Small intestine (tissue), 7 donors: ENCODE results near the gene CCL22. TPM values are rescaled to one million over a fixed set of nuclear protein-coding genes. Genes with fewer than 3 reads are reported as not detected.
A peak's percentile ranks its signal among the peaks of the same experiment; 100 is the strongest.

Experiments used
- DNase-seq, 2 donors: peaks; one replicate each; pipeline versions ENCODE4 v3.0.0 to v3.0.0-alpha.2; 2013
- FAIRE-seq: peaks from 2 replicates; lab custom pipeline; 2012; peaks lifted over from hg19 to GRCh38; lab: Jason Lieb, UNC
- H3K27ac ChIP-seq, 3 donors: one replicate each; pipeline ENCODE4 v1.5.1; 2013; ENCODE audit warnings: low read length in 2 of 3, mild to moderate bottlenecking in 2 of 3, control low read depth in 1 of 3, inconsistent platforms in 1 of 3, low read depth in 1 of 3, moderate library complexity in 1 of 3
- H3K27me3 ChIP-seq, 3 donors: one replicate each; pipeline ENCODE4 v1.6.1; 2013; ENCODE audit warnings: low read length in 3 of 3, inconsistent platforms in 1 of 3; ENCODE audit not compliant: control insufficient read depth in 3 of 3, insufficient read depth in 3 of 3
- H3K36me3 ChIP-seq, 3 donors: one replicate each; pipeline ENCODE4 v1.6.1; 2013; ENCODE audit warnings: low read length in 3 of 3, inconsistent platforms in 1 of 3, low read depth in 1 of 3, mild to moderate bottlenecking in 1 of 3, moderate library complexity in 1 of 3; ENCODE audit not compliant: control insufficient read depth in 3 of 3, insufficient read depth in 2 of 3
- H3K4me1 ChIP-seq, 3 donors: one replicate each; pipeline ENCODE4 v1.6.1; 2013; ENCODE audit warnings: low read length in 2 of 3, inconsistent platforms in 1 of 3, low read depth in 1 of 3, mild to moderate bottlenecking in 1 of 3, moderate library complexity in 1 of 3; ENCODE audit not compliant: control insufficient read depth in 3 of 3, insufficient read depth in 2 of 3
- H3K4me3 ChIP-seq, 3 donors: one replicate each; pipeline ENCODE4 v1.5.1; 2013; ENCODE audit warnings: low read length in 3 of 3, control low read depth in 1 of 3, inconsistent platforms in 1 of 3, low read depth in 1 of 3, mild to moderate bottlenecking in 1 of 3, moderate library complexity in 1 of 3
- H3K9me3 ChIP-seq, 2 donors: one replicate each; pipeline ENCODE4 v1.6.1; 2013; ENCODE audit warnings: low read depth in 1 of 2, low read length in 1 of 2; ENCODE audit not compliant: control insufficient read depth in 2 of 2, insufficient read depth in 1 of 2
- WGBS, 3 donors: extraction: QIAGEN DNeasy Blood & Tissue Kit; methylation state at CpG; one replicate each; pipeline ENCODE4 v1.1.7; 2013; 5-methylcytosine and 5-hydroxymethylcytosine counted together
- polyA plus RNA-seq, 4 donors: library from polyadenylated mRNA; stranded (reverse) in 3 of 4; unstranded in 1 of 4; fragments of 200-250 nt in 3 of 4; fragments of 120-200 nt in 1 of 4; gene quantifications; one replicate each; pipeline versions ENCODE4 v1.2.1 to v1.2.3, GENCODE V29; 2013
- donor health status: healthy with polysubstance abuse.
- donor health status: control.
- donor health status: control.
- donor health status: Bipolar disorder and iron deficiency.
- donor health status: healthy.

Gene CCL22
- polyA plus RNA-seq, 4 donors = 0.16 to 0.43 TPM; not detected in 2

GRCh38 chr16:57324749-57325148 lies 33.8 kb upstream of the CCL22 start:
- Histone ChIP-seq H3K4me1 (no peaks in the 10 kb centered on the region), H3K27me3 (no peaks in the 10 kb centered on the region), H3K36me3 (no peaks in the 10 kb centered on the region), H3K27ac (no peak overlapping the region), H3K4me3 (no peak overlapping the region), H3K9me3 (no peaks in the 10 kb centered on the region)
- FAIRE-seq = no peak
- WGBS, 3 donors = 18 to 46% (median 43%) methylated on average over 2 of the region's 2 CpGs
- no peak for DNase-seq

DNA sequence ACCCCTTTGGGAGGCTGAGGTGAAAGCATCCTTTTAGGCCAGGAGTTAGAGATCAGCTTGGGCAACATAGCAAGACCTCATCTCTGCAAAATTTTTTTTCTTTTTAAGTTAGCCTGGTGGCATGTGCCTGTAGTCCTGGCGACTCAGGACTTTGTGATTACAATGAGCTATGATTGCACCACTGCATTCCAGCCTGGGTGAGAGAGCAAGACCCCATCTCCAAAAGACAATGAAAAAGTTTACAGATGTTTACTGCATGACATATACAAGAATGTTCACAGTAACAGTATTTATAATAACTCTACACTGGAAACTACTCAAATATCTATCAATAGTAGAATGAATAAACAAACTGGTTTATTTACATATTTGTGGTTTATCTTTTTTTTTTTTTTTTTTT lies 33.1 kb upstream of the CCL22 start:
- FAIRE-seq = no peak
- H3K4me3 ChIP-seq = no peak overlapping the region
- WGBS, 3 donors = 75 to 87% (median 75%) methylated on average over 1 of the region's 1 CpG
- H3K27me3 ChIP-seq = no peaks in the 10 kb centered on the region
- H3K36me3 ChIP-seq = no peaks in the 10 kb centered on the region
- no peak for DNase-seq
- H3K27ac ChIP-seq = peak overlapping the region in 1 of 3 donors; percentile 31
- no peaks in the 10 kb centered on the region for H3K9me3 ChIP-seq
- no peaks in the 10 kb centered on the region for H3K4me1 ChIP-seq

GRCh38 chr16:57329718-57330327 lies 28.8 kb upstream of the CCL22 start:
- DNase-seq (no peak), FAIRE-seq (no peak)
- 70 to 77% (median 72%) methylated on average over 8 of the region's 8 CpGs for WGBS, 3 donors
- no peaks in the 10 kb centered on the region for H3K27me3 ChIP-seq
- H3K4me1 ChIP-seq = no peaks in the 10 kb centered on the region
- no peak overlapping the region for H3K27ac ChIP-seq
- no peaks in the 10 kb centered on the region for H3K9me3 ChIP-seq
- no peaks in the 10 kb centered on the region for H3K36me3 ChIP-seq
- H3K4me3 ChIP-seq = no peak overlapping the region

GRCh38 chr16:57331355-57331754 lies 27.2 kb upstream of the CCL22 start:
- 75 to 84% (median 79%) methylated on average over 3 of the region's 3 CpGs for WGBS, 3 donors
- H3K36me3 ChIP-seq = no peaks in the 10 kb centered on the region
- H3K4me1 ChIP-seq = no peaks in the 10 kb centered on the region
- H3K9me3 ChIP-seq = no peaks in the 10 kb centered on the region
- FAIRE-seq = no peak
- H3K27ac ChIP-seq = no peak overlapping the region
- no peaks in the 10 kb centered on the region for H3K27me3 ChIP-seq
- DNase-seq = no peak
- no peak overlapping the region for H3K4me3 ChIP-seq

DNA sequence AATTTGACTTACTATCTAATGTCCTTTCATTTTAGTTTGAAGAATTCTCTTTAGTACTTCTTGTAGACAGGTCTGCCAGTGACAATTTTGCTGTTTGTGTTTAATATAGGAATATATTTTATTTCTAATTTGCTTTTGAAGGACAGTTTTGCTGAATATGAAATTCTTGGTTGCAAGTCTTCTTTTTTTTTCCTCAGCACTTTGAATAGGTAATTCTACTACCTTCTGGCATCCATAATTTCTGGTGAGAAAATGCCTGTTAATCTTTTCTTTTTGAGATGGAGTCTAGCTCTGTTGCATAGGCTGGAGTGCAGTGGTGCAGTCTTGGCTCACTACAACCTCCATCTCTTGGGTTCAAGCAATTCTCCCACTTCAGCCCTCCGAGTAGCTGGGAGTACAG lies 25.2 kb upstream of the CCL22 start:
- Histone ChIP-seq H3K36me3 (no peaks in the 10 kb centered on the region), H3K9me3 (no peaks in the 10 kb centered on the region), H3K4me1 (no peaks in the 10 kb centered on the region), H3K27me3 (no peaks in the 10 kb centered on the region), H3K4me3 (no peak overlapping the region), H3K27ac (no peak overlapping the region)
- DNase-seq = no peak
- no peak for FAIRE-seq
- 91 to 95% (median 93%) methylated on average over 1 of the region's 1 CpG for WGBS, 3 donors

DNA sequence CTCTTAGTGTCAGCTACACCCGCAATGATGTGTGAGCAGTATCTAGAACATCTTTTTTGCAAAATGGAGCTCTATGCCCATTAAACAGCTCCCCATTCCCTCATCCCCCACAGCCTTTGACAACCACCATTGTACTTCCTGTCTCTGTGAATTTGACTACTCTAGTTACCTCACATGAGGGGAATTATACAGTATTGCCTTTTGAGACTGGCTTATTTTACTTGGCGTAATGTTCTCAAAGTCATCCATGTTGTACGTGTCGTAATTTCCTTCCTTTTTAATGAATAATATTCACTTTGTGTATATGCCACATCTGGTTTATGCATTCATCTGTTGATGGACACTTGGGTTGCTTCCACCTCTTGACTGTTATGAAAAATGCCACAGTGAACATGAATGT lies 23.2 kb upstream of the CCL22 start:
- DNase-seq = no peak
- FAIRE-seq = no peak
- Histone ChIP-seq H3K27ac (no peak overlapping the region), H3K36me3 (no peaks in the 10 kb centered on the region), H3K27me3 (no peaks in the 10 kb centered on the region), H3K4me3 (no peak overlapping the region), H3K9me3 (no peaks in the 10 kb centered on the region), H3K4me1 (no peaks in the 10 kb centered on the region)
- 91 to 95% (median 93%) methylated on average over 4 of the region's 4 CpGs for whole genome bisulfite sequencing, 3 donors

- 82 to 87% (median 83%) methylated on average over 6 of the region's 6 CpGs for WGBS, 3 donors
- Histone ChIP-seq H3K27me3 (no peaks in the 10 kb centered on the region), H3K4me1 (no peaks in the 10 kb centered on the region), H3K27ac (no peak overlapping the region), H3K36me3 (no peaks in the 10 kb centered on the region), H3K9me3 (no peaks in the 10 kb centered on the region), H3K4me3 (no peak overlapping the region)
- DNase-seq (no peak), FAIRE-seq (no peak)
Observed at GRCh38 chr16:57341062-57341440, 17.5 kb upstream of the CCL22 start.

DNA sequence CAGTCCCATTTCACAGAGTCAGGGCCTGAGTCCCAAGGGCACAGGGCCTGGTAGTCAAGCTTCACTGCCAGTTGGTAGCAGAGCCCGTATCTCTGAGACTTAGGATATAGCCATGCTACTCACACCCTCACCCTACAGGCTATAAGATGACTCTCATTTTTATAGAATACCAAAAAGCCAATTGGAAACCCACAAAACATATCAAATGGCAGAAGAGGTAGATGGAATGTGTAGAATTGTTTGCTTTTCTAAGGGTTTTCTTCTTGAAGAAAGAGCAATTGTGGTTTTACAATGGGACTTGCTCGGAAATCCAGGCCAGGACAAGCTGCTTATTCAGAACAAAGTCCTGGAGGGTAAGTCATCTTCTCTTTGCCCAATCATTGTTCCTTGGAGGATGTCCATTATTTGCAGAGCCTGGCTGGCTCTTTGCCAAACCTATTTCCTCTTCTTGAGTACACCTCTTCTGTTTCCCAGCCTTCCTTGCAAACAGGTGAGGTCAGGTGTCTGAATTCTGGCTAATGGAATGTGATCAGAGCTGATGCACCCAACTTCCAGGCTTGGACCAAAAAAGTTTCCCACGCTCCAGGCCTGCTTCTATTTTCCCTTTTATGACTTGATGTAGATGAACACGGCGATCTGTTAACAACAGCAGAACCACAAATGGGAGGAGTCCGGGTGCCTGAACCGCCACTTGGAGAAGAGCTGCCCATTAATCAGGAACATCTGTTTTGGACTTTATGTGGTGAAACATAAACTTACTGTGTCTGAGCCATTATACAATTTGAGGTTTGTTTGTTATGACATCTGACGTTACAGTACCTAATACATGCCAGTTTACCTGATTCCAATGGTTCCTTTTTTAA lies 16.9 kb upstream of the CCL22 start:
- WGBS, 3 donors = 27 to 40% (median 34%) methylated on average over 8 of the region's 8 CpGs
- Histone ChIP-seq H3K4me3 (no peak overlapping the region), H3K9me3 (no peaks in the 10 kb centered on the region), H3K27ac (no peak overlapping the region), H3K27me3 (no peaks in the 10 kb centered on the region), H3K4me1 (no peaks in the 10 kb centered on the region), H3K36me3 (no peaks in the 10 kb centered on the region)
- no peak for FAIRE-seq
- peak; percentile 52 to 61 for DNase-seq
